ENCODE data around the gene KLK8. TPM values are rescaled to one million over a fixed set of nuclear protein-coding genes. Genes with fewer than 3 reads are reported as not detected.

KLK8 gene
- total RNA-seq, 1 donor from 2014 or later, result not detected

- no peak within 1 kb of the TSS for H3K9ac ChIP-seq (ENCODE audit: low read length)
- Mint-ChIP-seq H3K4me1 (ENCODE audit: low read depth, unreplicated experiment) (no peaks in the 10 kb centered on the region), H3K27ac (ENCODE audit: unreplicated experiment) (no peak within 1 kb of the TSS), H3K9me3 (ENCODE audit: unreplicated experiment) (no peaks in the 10 kb centered on the region), H3K4me3 (ENCODE audit: unreplicated experiment) (no peak within 1 kb of the TSS), H3K27me3 (ENCODE audit: low read depth, unreplicated experiment) (peaks cover 37% of the 10 kb centered on the region), H3K36me3 (ENCODE audit: low read depth, unreplicated experiment) (no peaks in the 10 kb centered on the region)
- no peak within 1 kb of the TSS for H2AFZ ChIP-seq (ENCODE audit: low read depth, low read length)
- no peak within 1 kb of the TSS for H3K27ac ChIP-seq (ENCODE audit: low read depth, low read length)
- H3K36me3 ChIP-seq (ENCODE audit: insufficient read depth, low read length), result no peaks in the 10 kb centered on the region
- FAIRE-seq (no peak), DNase-seq (ENCODE audit: low read depth) (no peak)
- no peaks in the 10 kb centered on the region for H3K27me3 ChIP-seq (ENCODE audit: insufficient read depth, low read length)
- no peaks in the 10 kb centered on the region for H3K79me2 ChIP-seq (ENCODE audit: insufficient read depth, low read length)
- no peak within 1 kb of the TSS for H3K4me2 ChIP-seq (ENCODE audit: low read length)
- TF ChIP-seq EZH2 (IDR thresholded peaks at IDR 0.05; ENCODE audit: insufficient read depth, low read length), result no peak
- TF ChIP-seq CTCF (IDR thresholded peaks at IDR 0.05; ENCODE audit: insufficient read depth, low read depth, low read length), result no peak
- no peaks in the 10 kb centered on the region for H4K20me1 ChIP-seq (ENCODE audit: insufficient read depth, low read length)
- H3K4me1 ChIP-seq (ENCODE audit: insufficient read depth, low read length), result no peaks in the 10 kb centered on the region
- no peaks in the 10 kb centered on the region for H3K9me3 ChIP-seq (ENCODE audit: insufficient read depth, low read depth, low read length)
- H3K4me3 ChIP-seq (ENCODE audit: insufficient read depth, low read depth, low read length), result no peak within 1 kb of the TSS
Measured at GRCh38 chr19:50983625-50984292, 17.6 kb downstream of the KLK8 start, which contains the start of gene KLK7. TSS of gene KLK7 (minus strand) at chr19:50983917. CDS start at chr19:50982399, 1,518 bp downstream.

GRCh38 chr19:50982186-50982585 lies 19.2 kb downstream of the KLK8 start:
- no peaks in the 10 kb centered on the region for H3K9me3 Mint-ChIP-seq (ENCODE audit: unreplicated experiment)
- FAIRE-seq (no peak), DNase-seq (ENCODE audit: low read depth) (no peak)
- no peaks in the 10 kb centered on the region for H3K4me1 ChIP-seq (ENCODE audit: insufficient read depth, low read length)
- no peak overlapping the region for H3K27ac Mint-ChIP-seq (ENCODE audit: unreplicated experiment)
- H3K9ac ChIP-seq (ENCODE audit: low read length), result no peak overlapping the region
- no peak for TF ChIP-seq EZH2 (IDR thresholded peaks at IDR 0.05; ENCODE audit: insufficient read depth, low read length)
- TF ChIP-seq CTCF (IDR thresholded peaks at IDR 0.05; ENCODE audit: insufficient read depth, low read depth, low read length), result no peak
- H3K4me3 Mint-ChIP-seq (ENCODE audit: unreplicated experiment), result no peak overlapping the region
- H3K4me1 Mint-ChIP-seq (ENCODE audit: low read depth, unreplicated experiment), result no peaks in the 10 kb centered on the region
- no peaks in the 10 kb centered on the region for H3K79me2 ChIP-seq (ENCODE audit: insufficient read depth, low read length)
- H3K36me3 Mint-ChIP-seq (ENCODE audit: low read depth, unreplicated experiment), result no peaks in the 10 kb centered on the region
- H3K9me3 ChIP-seq (ENCODE audit: insufficient read depth, low read depth, low read length), result no peaks in the 10 kb centered on the region
- no peak overlapping the region for H3K27ac ChIP-seq (ENCODE audit: low read depth, low read length)
- H3K36me3 ChIP-seq (ENCODE audit: insufficient read depth, low read length), result no peaks in the 10 kb centered on the region
- no peak overlapping the region for H3K4me2 ChIP-seq (ENCODE audit: low read length)
- H3K4me3 ChIP-seq (ENCODE audit: insufficient read depth, low read depth, low read length), result no peak overlapping the region
- no peaks in the 10 kb centered on the region for H3K27me3 ChIP-seq (ENCODE audit: insufficient read depth, low read length)
- no peaks in the 10 kb centered on the region for H4K20me1 ChIP-seq (ENCODE audit: insufficient read depth, low read length)
- H2AFZ ChIP-seq (ENCODE audit: low read depth, low read length), result no peak overlapping the region
- peaks cover 34% of the 10 kb centered on the region for H3K27me3 Mint-ChIP-seq (ENCODE audit: low read depth, unreplicated experiment)

GRCh38 chr19:50981587-50982146 lies 19.7 kb downstream of the KLK8 start:
- H3K4me3 Mint-ChIP-seq (ENCODE audit: unreplicated experiment), result no peak overlapping the region
- H2AFZ ChIP-seq (ENCODE audit: low read depth, low read length), result no peak overlapping the region
- H3K27me3 Mint-ChIP-seq (ENCODE audit: low read depth, unreplicated experiment), result peaks cover 34% of the 10 kb centered on the region
- no peak overlapping the region for H3K4me3 ChIP-seq (ENCODE audit: insufficient read depth, low read depth, low read length)
- no peaks in the 10 kb centered on the region for H3K9me3 Mint-ChIP-seq (ENCODE audit: unreplicated experiment)
- no peak for DNase-seq (ENCODE audit: low read depth)
- no peaks in the 10 kb centered on the region for H4K20me1 ChIP-seq (ENCODE audit: insufficient read depth, low read length)
- no peak overlapping the region for H3K9ac ChIP-seq (ENCODE audit: low read length)
- no peak overlapping the region for H3K4me2 ChIP-seq (ENCODE audit: low read length)
- H3K4me1 Mint-ChIP-seq (ENCODE audit: low read depth, unreplicated experiment), result no peaks in the 10 kb centered on the region
- H3K9me3 ChIP-seq (ENCODE audit: insufficient read depth, low read depth, low read length), result no peaks in the 10 kb centered on the region
- FAIRE-seq, result no peak
- no peaks in the 10 kb centered on the region for H3K27me3 ChIP-seq (ENCODE audit: insufficient read depth, low read length)
- TF ChIP-seq CTCF (IDR thresholded peaks at IDR 0.05; ENCODE audit: insufficient read depth, low read depth, low read length), result no peak
- H3K79me2 ChIP-seq (ENCODE audit: insufficient read depth, low read length), result no peaks in the 10 kb centered on the region
- no peaks in the 10 kb centered on the region for H3K36me3 ChIP-seq (ENCODE audit: insufficient read depth, low read length)
- H3K4me1 ChIP-seq (ENCODE audit: insufficient read depth, low read length), result no peaks in the 10 kb centered on the region
- H3K36me3 Mint-ChIP-seq (ENCODE audit: low read depth, unreplicated experiment), result no peaks in the 10 kb centered on the region
- no peak overlapping the region for H3K27ac ChIP-seq (ENCODE audit: low read depth, low read length)
- no peak overlapping the region for H3K27ac Mint-ChIP-seq (ENCODE audit: unreplicated experiment)

Data from astrocyte (in vitro differentiated cells and primary cell).